DLD1 (cell line): ENCODE data around the gene GRIK4.

Experiments used
- in situ Hi-C: cut with HindIII; loops from 2 replicates; pipeline ENCODE4 v1.10.0; 2017; ENCODE audit warnings: low sequenced_read_pairs

The GRIK4 gene

DNA sequence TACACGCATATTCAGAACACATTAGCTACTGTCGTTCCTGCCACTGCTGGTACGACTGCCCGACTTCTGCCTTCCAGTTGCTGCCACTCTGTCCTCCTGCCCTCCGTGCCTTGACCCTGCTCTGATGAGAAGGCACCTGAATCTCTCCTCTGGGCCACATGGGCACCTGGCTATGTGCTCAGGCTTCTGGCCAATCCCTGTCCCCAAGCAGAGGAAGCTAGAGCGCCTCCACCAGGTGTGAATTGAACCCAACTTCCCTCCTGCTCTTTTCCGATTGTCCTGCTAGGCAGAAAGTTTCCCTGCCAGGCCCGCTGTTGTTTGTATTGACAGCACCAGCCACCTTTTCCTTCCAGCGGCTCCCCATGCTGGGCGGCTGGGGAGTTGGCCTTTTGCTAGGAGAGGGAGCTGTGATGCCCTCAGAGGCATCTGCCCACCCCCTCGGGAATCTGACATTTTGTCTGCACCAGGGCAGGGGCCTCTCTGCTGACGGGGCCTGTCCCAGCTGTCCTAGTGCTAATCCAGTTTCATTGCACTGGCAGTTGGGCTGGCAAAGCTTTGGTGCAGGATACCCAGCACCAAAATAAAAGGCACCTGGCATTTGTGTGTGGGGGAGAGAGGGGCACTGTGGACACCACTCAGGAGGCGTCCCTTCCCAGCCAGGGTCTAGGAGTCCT lies 118.0 kb downstream of the GRIK4 start:
- in situ Hi-C loops, result no loop called here

DNA sequence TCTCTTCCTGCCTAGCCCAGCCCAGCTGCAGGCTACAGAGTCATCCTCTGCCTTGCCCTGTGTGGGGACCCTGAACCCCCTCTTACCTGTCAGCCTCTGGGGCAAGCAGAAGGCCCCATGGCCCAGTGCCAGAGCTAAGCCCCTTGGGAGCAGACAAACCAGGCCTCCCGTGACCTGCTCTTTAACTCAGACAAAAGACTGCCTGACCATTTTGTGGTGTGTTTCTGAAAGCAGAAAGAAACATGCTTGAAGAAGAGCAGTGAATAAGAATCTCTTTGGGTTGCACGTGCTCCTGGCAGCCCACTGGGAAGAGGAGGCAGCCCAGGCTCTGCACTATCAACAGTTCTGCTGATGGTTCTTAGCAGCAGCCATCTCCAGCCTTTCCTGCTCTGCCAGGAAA lies 118.6 kb downstream of the GRIK4 start:
- in situ Hi-C loops, result no loop called here

DNA sequence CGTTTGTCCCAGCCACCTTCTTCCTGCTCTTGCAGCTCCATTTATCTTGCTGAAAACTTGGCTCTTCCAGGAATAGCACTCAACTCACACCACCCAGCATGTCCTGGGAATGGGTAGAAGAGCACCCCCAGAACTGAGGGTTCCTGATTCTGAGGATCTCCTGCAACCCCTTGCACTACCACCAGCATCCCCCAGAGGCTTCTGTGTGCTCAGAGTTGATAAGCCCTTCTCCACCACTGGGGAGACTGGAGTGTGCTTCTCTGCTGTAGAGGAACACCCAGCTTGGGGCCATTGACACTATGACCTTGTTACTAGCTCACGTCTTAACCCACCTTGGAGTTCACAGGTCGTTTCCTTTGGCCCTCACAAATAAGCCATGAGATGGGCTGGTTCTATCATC lies 121.0 kb downstream of the GRIK4 start:
- in situ Hi-C loops, result no loop called here

DNA sequence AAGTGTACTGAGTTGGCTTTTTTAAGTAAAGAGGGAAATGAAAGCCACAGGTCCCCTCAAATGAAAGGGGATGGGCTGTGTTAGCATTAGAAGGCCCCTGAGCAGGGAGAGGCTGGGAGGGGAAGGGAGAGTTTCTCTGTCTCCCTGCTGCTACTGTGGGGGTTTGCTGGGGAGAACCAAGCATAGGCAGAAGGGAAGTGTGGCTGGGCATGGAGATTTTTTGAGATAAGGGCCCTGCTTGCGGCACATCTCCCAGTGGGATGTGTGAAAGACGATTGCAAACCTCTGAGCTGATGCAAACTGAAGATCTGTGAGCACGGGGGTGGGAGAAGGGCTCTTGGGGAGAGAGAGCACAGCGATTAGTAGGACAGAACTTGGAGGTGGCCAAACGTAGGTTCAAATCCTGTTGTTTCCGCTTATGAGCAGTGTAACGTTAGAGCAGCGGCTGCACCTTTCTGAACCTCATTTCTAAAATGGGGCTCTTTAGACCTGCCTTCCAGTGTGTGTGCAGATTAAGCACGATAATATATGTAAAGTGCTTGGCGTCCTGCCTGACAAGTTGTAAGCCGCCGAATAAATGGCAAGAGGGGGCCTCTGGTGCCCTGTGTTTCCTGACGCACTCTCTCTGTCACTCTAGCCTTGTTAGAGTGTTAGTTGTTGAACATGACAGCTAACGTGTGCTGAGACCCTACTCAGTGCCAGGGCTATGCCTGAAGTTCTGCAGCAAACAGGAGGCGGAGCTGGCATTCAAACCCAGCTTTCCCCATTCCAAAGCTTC lies 122.3 kb downstream of the GRIK4 start:
- in situ Hi-C loops, result no loop called here

DNA sequence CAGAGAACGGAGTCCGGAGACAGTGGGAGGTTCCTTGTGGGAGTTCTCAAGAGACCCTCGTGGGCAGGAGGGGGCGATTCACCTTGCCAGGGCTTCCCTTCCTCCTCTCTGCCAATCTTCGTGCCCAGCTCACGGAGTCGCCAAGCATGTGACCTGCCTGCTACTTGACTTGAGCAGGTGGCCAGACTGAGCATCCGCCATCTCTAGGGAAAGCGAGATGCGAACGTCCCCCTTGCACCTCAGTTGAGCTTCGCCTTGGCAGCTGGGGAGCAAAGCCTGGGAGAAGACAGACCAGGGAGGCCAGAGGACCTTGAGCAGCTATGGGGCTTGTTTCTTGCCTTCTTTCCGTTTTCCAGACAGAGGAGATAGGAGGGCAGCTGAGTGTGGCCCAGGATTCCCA lies 123.2 kb downstream of the GRIK4 start:
- in situ Hi-C loops, result no loop called here

DNA sequence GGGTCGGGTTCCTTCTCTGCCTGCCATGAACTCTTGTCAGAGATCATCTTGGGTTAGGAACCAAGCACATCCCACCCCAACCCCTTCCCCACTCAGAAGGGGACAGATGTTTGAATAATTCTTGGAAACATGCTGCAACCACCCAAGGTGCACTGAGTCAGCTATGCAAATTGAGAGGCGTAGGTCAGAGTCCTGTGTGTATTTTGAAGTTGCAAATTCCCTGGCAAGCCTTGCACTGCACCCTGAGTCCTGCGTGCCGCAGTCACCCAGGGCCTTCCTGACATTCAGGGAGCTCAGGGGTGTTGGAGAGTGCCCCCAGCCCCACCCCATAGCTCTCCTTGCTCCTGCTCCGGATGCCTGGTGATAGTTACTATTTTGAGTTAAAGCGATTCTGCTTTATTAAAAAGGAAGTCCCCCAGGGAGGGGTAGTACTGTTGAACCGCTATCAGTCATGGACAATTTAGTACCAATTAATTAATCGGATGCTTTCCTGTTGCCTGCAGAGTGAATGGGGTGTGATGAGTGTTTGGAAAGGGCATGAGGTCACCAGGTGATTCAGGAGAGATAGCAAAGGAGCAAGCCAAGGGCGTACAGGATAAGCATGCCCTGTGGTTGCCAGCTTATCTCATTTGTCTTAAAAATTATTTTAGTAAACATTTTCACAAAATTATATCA lies 123.7 kb downstream of the GRIK4 start:
- in situ Hi-C loops, result no loop called here

DNA sequence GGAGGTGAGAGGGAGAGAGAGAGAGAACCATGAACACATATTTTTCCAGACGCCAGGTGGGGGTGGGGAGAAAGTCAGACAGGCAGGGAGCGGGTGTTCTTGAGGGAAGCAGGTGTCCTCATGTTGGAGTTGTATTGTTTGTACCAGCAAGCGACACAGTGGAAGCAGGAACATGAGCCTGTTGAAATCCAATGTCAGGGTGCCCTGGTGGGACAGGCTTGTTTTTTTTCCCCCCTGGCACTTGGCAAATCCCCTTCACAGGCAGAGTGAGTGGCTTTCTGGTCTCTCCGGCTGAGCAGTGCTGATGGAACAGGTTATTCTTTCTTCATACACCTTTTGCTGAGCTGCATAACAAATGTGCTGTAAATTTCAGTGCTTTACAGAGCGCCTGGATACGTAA lies 125.6 kb downstream of the GRIK4 start:
- in situ Hi-C loops, result no loop called here

DNA sequence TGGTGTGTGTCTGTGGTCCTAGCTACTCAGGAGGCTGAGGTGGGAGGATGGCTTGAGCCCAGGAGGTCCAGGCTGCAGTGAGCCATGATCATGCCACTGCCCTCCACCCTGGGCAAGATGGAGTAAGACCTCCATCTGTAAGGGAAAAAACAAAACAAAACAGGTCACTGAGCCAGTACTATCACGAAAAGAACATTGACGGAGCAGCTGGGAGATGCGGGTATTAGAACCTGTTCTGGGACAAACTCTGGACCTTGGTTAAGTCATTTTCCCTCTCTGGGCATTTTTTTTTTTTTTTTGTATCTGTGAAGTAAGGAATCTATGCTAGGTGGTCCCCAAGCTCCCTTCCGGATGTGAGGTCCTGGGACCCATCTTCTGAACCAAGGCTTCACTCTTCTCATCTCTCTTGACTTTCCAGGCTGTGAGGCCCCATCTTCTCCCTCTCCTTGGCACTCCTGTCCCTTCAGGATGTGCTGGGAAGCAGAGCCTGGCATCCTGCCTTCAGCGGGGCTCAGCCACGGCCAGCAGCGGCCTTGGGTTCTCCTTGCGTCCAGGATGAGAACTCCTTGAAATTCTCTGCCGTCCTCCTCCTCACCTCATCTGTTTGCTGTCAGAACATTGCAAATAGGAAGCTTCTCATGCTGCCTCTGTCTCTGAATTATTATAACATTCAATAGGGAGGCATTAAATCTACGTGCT lies 130.8 kb downstream of the GRIK4 start:
- in situ Hi-C loops, result no loop called here

DNA sequence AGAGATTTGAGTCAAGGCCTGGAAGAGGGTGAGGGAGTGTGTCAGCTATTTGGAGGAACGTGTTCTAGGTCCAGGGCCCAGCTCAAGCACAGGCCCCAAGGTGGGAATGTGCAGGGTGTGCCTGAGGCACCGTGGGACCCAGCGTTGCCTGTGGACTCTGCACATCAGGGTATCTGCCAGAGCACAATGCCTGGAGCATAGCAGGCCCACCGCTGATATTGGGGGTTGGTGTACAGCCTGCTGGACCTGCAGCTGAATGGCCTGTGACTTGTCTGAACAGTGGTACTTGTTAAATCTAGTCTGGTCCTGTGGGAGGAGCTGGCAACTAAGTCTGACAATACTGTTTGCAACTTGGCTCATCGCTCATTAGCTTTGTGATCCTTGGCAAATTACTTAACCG lies 131.7 kb downstream of the GRIK4 start:
- in situ Hi-C loops, result no loop called here

DNA sequence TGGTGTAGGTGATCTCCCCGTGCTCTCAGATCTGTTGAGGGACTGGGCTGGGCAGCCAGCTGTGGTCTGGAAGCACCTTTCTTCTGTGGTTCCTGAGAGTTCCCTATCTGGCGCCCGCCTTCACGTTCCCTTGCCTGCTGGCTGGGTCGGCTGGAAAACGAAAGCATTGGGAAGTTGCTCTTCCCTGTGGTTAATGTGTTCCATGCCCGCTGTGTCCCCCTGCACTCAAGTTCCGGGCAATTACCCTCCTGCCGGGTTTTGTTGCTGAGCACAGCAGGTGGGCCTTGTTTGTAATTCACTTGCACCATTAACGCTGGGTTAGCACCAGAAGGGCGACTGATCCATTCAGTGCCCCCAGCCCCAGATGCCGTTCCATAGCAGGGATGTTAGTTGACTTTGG lies 134.1 kb downstream of the GRIK4 start:
- in situ Hi-C loops, result no loop called here

DNA sequence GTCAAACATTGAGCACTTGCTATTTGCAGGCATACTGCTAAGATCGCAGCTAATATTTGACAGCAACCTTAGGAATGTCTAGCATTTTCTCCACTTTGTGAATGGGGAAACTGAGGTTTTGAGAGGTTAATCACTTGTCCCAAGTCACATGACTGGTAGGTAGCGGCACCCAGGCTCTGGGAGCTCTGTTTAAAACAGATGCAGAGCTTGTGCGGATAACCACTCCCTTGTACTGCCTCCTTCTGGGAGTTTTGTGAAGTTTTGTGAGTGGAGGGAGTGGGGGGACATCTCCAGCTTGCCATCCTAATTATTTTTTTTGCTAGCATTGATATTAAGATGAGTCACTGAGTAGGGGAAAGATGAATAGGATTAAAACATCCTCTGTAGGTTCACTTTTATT lies 134.7 kb downstream of the GRIK4 start:
- in situ Hi-C loops, result no loop called here

DNA sequence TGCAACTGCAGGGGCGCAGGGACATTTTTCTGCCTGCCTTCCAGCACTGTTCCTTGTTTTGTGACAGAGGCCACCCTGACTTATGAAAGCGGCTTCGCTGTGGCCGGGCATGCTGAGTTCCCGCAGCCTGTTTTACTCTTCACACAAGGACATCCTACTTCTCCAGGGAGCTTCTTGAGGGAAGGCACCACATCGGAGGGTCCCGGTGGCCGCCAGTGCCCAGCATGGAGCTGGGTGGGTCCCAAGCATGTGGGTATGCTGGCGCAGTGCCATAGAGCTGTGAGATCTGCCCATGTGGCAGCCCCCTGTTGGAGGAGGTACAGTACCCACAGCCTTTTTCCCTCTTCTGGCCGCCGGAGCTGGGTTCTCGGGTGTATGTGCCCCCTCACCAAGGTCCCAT lies 136.1 kb downstream of the GRIK4 start:
- in situ Hi-C loops, result no loop called here

DNA sequence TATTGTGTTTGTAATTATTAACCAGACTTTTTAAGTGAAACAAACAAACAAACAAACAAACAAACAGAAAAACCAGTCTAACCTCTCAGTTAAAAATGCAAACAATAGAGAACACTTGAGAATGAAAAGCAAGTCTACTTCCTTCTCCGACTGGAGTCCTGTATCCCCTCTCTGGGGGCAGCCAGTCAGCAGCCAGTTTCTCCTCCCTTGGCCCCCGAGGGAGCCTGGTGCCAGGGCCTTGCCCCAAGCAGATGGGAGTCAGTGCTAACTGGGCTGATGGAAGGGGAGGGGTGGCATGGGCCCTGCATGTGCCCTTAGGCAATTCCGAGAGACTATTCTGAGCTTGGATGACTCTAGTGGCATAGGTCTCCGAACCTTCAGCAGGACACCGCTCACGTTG lies 137.2 kb downstream of the GRIK4 start:
- in situ Hi-C loops, result no loop called here

DNA sequence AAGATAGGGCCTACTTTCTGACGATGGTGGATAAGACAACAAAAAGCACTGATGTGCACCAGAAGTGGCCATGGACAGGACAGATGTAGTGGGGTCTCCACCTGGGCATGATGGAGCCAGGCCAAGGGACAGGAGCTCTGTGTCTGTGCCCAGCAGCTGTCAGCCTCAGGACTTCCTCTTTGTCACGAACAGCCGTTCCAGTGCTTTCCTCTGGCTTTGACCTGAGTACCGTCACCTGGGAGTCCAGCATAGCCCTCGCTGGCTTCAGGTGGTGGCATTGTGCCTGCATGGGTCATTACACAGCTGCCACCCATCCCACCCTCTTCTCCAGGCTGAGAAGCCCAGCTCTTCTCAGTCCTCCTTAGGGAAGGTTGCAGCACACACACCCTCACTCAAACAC lies 137.8 kb downstream of the GRIK4 start:
- in situ Hi-C loops, result no loop called here

DNA sequence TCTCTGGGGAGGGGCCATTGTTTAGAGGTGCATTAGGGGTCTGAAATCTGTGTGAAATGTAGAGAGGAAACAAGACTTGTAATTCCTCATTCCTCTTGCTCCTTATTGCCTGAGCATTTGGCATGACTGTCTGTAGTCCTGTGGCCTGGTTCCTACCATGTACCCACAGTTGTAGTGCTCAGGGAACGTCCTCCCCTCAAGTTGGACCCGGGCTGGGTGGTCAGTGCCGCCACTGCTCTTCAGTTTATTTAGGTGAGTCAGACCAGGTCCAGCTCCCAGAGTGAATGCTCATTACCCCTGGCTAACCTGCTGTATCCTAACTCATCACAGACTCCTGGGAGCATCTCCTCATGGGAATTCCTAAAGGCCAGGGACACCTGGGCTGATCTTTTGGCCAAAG lies 139.8 kb downstream of the GRIK4 start:
- in situ Hi-C loops, result no loop called here

DNA sequence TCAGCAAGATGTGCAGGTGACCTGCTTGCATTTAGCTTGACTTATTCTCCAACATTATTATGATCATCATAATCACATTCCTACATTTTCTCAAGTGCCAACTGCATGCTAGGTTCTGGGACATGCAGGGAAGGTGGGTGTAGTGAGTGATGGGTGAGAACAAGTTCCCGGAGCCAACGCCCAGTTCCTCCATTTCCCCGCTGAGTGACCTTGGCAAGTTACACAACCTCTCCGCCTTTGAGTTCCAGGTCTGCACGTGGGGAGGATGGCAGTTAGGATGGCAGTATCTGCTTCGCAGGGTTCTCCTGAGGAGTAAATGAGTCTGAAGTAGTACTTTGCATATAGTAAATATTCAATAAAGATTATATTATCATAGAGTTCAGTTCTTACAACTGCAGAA lies 140.3 kb downstream of the GRIK4 start:
- in situ Hi-C loops, result no loop called here

DNA sequence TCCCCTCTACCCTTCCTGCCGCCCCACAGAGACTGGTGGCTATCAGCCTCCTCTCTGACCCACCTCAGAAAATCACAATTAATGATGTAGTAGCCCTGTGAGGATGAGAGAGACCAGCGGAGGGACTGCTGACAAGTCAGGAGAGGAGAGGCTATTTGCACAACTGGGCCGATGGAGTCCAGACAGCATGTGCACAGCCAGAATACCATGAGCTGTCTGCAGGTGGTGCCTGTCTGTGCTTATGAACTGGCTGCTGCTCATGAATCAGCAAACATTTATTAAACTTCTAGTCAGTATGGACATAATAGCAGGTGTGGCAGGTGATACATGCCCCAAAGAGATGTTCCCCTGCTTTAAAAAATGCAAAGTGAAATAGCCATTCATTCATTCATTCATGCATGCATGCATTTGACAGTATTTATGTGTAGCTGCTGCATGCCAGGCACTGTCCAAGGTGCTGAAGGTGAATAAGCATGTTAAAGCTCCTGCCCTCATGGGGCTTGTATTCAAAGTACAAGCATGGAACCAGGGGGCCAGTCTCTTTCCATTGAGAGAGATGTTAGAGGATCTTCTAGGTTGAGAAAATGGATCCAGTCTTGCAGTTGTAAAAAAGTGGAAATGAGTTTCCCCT lies 141.3 kb downstream of the GRIK4 start:
- in situ Hi-C loops, result no loop called here

DNA sequence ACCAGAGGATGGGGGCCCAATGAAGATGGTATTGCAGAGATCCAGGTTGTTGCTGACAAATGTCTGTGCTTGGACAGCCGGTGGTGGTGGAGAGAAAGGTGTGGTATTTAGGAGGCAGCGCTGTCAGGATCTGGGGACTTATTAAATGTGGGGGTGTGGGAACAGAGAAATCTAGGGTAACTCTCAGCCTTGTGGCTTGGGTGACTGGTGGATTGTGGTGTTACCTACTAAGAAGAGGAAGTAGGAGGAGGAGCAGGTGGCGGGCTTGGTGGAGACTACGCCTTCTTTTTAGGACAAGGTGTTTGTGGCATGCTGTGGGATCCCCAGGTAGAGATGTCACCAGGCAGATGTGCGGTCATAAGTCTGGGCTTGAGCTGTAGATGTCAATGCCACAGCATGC lies 144.0 kb downstream of the GRIK4 start:
- in situ Hi-C loops, result no loop called here

DNA sequence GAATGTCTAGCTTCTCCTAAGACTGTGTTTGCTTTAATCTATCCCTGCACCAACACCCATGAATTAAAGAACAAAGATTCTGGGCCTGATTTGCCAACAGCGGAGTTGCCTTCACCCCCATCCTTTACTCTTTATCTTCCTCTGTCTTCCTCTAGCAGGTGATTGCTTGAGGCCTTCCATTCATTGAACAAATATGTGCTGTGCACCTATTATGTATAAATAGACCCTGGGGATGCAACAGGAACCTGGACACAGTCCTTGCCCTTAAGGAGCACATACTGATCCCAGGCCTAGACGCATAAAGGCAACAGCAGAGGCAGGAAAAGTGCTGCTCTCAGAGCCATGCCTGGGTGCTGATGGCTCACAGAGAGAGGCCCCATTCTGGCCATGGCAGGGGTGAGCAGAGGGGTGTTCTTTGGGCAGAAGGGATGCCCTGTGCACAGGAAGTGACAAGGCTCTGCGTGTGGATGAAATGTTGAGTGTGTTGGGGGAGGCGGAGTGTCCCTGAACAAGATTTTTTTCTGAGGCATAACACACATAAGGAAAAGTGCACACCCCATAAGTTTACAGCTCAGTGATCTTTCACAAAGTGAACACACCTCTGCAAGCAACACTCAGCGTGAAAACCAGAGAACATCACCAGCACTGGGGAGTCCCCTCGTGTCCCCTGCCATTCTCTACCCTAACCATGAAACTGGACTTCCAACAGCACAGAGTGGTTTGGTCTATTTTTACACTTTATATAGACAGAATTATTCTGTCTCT lies 145.9 kb downstream of the GRIK4 start:
- in situ Hi-C loops, result no loop called here

DNA sequence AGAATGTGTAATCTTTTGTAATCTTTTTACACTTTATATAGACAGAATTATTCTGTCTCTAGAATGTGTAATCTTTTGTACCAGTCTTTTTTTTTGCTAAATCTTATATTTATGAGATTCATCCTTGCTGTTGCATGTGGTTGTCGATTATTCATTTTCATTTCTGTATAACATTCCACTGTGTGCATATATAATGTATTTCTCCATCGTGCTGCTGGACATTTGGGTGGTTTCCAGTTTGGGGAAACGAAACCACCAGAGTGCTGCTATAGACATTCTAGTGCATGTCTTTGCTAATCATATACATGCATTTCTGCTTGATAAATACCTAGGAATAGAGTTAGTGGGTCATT lies 146.5 kb downstream of the GRIK4 start:
- in situ Hi-C loops, result no loop called here
